PC-3 (cell line): ENCODE results near the gene ZRANB3. TPM values are rescaled to one million over a fixed set of nuclear protein-coding genes. Genes with fewer than 3 reads are reported as not detected.

Experiments used
- ATAC-seq: fragments of 200-7000 bp; cut with Tn5 transposase; 2 replicates; pipeline ENCODE4 v1.9.1; 2020; ENCODE audit warnings: mild to moderate bottlenecking, moderate library complexity
- BruUV-seq: library from RNA; stranded (reverse); fragments of 400-500 nt; replicated peaks from 2 replicates; lab custom pipeline; 2021; lab: Mats Ljungman, UMichigan
- CTCF ChIA-PET: fragments of 300-600 bp; sonication (Branson Sonifier 250); formaldehyde crosslinking; loops from one replicate; lab custom pipeline; 2022; ENCODE audit warnings: antibody characterized with exemption; lab: Charles Lee
- POLR2A ChIA-PET: fragments of 300-600 bp; sonication (Branson Sonifier 250); formaldehyde crosslinking; loops from one replicate; lab custom pipeline; 2022; ENCODE audit warnings: antibody characterized with exemption; ENCODE audit not compliant: unreplicated experiment; lab: Charles Lee
- DNase-seq: peaks from one replicate; pipeline ENCODE4 v3.0.0-alpha.2; 2015
- H2AFZ ChIP-seq: fragments of 300-600 bp; sonication (generic); 2 replicates; pipeline ENCODE4 v1.6.0; 2016; ENCODE audit warnings: antibody characterized with exemption, low read length
- H3F3A ChIP-seq: fragments of 300-600 bp; sonication (generic); one replicate; pipeline ENCODE4 v1.6.0; 2017; ENCODE audit warnings: antibody characterized with exemption, low read length, control low read depth, mild to moderate bottlenecking; ENCODE audit not compliant: unreplicated experiment
- H3K27ac ChIP-seq: fragments of 300-600 bp; sonication (generic); 2 replicates; pipeline ENCODE4 v1.5.1; 2016; ENCODE audit warnings: mild to moderate bottlenecking, low read length
- H3K27me3 ChIP-seq: fragments of 300-600 bp; sonication (generic); 2 replicates; pipeline ENCODE4 v1.6.1; 2016; ENCODE audit warnings: low read length, mixed read lengths
- H3K36me3 ChIP-seq: fragments of 300-600 bp; sonication (generic); 2 replicates; pipeline ENCODE4 v1.6.1; 2016; ENCODE audit warnings: low read depth, mixed run types, low read length, mixed read lengths
- H3K4me1 ChIP-seq: fragments of 300-600 bp; sonication (generic); 2 replicates; pipeline ENCODE4 v1.5.1; 2016; ENCODE audit warnings: low read length; ENCODE audit not compliant: insufficient read depth
- H3K4me2 ChIP-seq: fragments of 300-600 bp; sonication (generic); 2 replicates; pipeline ENCODE4 v1.6.0; 2016; ENCODE audit warnings: low read length
- H3K4me3 ChIP-seq: fragments of 300-600 bp; sonication (generic); 2 replicates; pipeline ENCODE4 v1.5.1; 2016; ENCODE audit warnings: mild to moderate bottlenecking, low read length, mixed read lengths
- H3K79me2 ChIP-seq: fragments of 300-600 bp; sonication (generic); 2 replicates; pipeline ENCODE4 v1.6.1; 2017; ENCODE audit warnings: low read length, mixed read lengths
- H3K9ac ChIP-seq: fragments of 300-600 bp; sonication (generic); 2 replicates; pipeline ENCODE4 v1.6.0; 2016; ENCODE audit warnings: mild to moderate bottlenecking, low read length
- H3K9me2 ChIP-seq: fragments of 300-600 bp; sonication (generic); replicated peaks from 2 replicates; pipeline ENCODE4 v1.6.1; 2016; ENCODE audit warnings: mixed run types, low read length, mixed read lengths
- H3K9me3 ChIP-seq: fragments of 300-600 bp; sonication (generic); 2 replicates; pipeline ENCODE4 v1.6.1; 2016; ENCODE audit warnings: low read length, mixed read lengths
- H4K20me1 ChIP-seq: fragments of 300-600 bp; sonication (generic); 2 replicates; pipeline ENCODE4 v1.6.1; 2016; ENCODE audit warnings: low read length, mixed read lengths
- CTCF ChIP-seq: fragments of 300-600 bp; sonication (generic); conservative IDR thresholded peaks from 2 replicates; pipeline ENCODE4 v1.5.1; 2017; ENCODE audit warnings: antibody characterized with exemption, low read depth, mild to moderate bottlenecking, low read length
- EZH2 ChIP-seq: fragments of 300-600 bp; sonication (generic); IDR thresholded peaks from one replicate; pipeline ENCODE4 v1.6.1; 2017; ENCODE audit warnings: antibody characterized with exemption, mild to moderate bottlenecking, low read length; ENCODE audit not compliant: unreplicated experiment
- EZH2phosphoT487 ChIP-seq: fragments of 300-600 bp; sonication (generic); IDR thresholded peaks from 2 replicates; pipeline ENCODE4 v1.6.1; 2018; ENCODE audit warnings: mild to moderate bottlenecking, antibody characterized with exemption, low read length, borderline replicate concordance
- intact Hi-C: fragments of 100-400 bp; cut with micrococcal nuclease; formaldehyde crosslinking; loops from 2 replicates; pipeline ENCODE4 v1.9.0; 2023
- total RNA-seq: library from RNA; depleted of rRNA; stranded (reverse); fragments of >200 nt; gene quantifications from 2 replicates; pipeline ENCODE4 v1.2.3, GENCODE V29; 2014

ZRANB3 gene
- total RNA-seq, 1 experiment from 2014 or later, result 8.6 TPM

- Histone ChIP-seq H3K4me1 (peaks cover 41% of the 10 kb centered on the region), H3K4me2 (no peak overlapping the region), H3K9ac (no peak overlapping the region), H3K27me3 (no peaks in the 10 kb centered on the region), H3K9me3 (no peaks in the 10 kb centered on the region), H2AFZ (no peak overlapping the region), H3K79me2 (no peaks in the 10 kb centered on the region), H3K9me2 (no peaks in the 10 kb centered on the region), H3F3A (no peaks in the 10 kb centered on the region), H4K20me1 (no peaks in the 10 kb centered on the region), H3K4me3 (no peak overlapping the region), H3K27ac (no peak overlapping the region), H3K36me3 (peaks cover 7% of the 10 kb centered on the region)
- POLR2A ChIA-PET, result no interaction called here
- ATAC-seq, result no peak
- CTCF ChIA-PET, result no interaction called here
- no peak for DNase-seq
- TF ChIP-seq EZH2phosphoT487 (no peak), EZH2 (no peak), CTCF (no peak)
- intact Hi-C loops, result no loop called here
- BruUV-seq, result no TSS peak
Measured at GRCh38 chr2:135096665-135097446, 434.2 kb downstream of the ZRANB3 start.

- peak; percentile 75 for DNase-seq
- no peak overlapping the region for H3K4me3 ChIP-seq
- TF ChIP-seq CTCF (no peak), EZH2 (no peak), EZH2phosphoT487 (no peak)
- no peaks in the 10 kb centered on the region for H3K79me2 ChIP-seq
- intact Hi-C loops, result no loop called here
- H2AFZ ChIP-seq, result no peak overlapping the region
- 0 out of 2 replicates have a peak overlapping the region, but pooled peaks have one; percentile 21 for H3K27ac ChIP-seq
- no peaks in the 10 kb centered on the region for H3K9me2 ChIP-seq
- no peak overlapping the region for H3K4me2 ChIP-seq
- ChIA-PET POLR2A (no interaction called here), CTCF (no interaction called here)
- peak; percentile 70 for ATAC-seq
- H3K9me3 ChIP-seq, result no peaks in the 10 kb centered on the region
- H3K4me1 ChIP-seq, result peaks cover 51% of the 10 kb centered on the region
- no peak overlapping the region for H3K9ac ChIP-seq
- no peaks in the 10 kb centered on the region for H3K27me3 ChIP-seq
- no peaks in the 10 kb centered on the region for H4K20me1 ChIP-seq
- peaks cover 7% of the 10 kb centered on the region for H3K36me3 ChIP-seq
- H3F3A ChIP-seq, result no peaks in the 10 kb centered on the region
- BruUV-seq, result no TSS peak
Measured at GRCh38 chr2:135095591-135095990, 435.4 kb downstream of the ZRANB3 start.

- Histone ChIP-seq H2AFZ (no peak overlapping the region), H3K27me3 (no peaks in the 10 kb centered on the region), H3K79me2 (no peaks in the 10 kb centered on the region), H3F3A (no peaks in the 10 kb centered on the region), H3K9me2 (no peaks in the 10 kb centered on the region), H3K9me3 (no peaks in the 10 kb centered on the region), H3K9ac (no peak overlapping the region), H3K4me2 (no peak overlapping the region), H3K4me3 (no peak overlapping the region), H3K4me1 (peaks cover 51% of the 10 kb centered on the region), H3K27ac (no peak overlapping the region), H3K36me3 (peaks cover 7% of the 10 kb centered on the region), H4K20me1 (no peaks in the 10 kb centered on the region)
- no peak for ATAC-seq
- ChIA-PET CTCF (no interaction called here), POLR2A (no interaction called here)
- no peak for DNase-seq
- BruUV-seq, result no TSS peak
- intact Hi-C loops, result no loop called here
- TF ChIP-seq EZH2phosphoT487, result no peak
- TF ChIP-seq EZH2, result no peak
- TF ChIP-seq CTCF, result no peak
Measured at GRCh38 chr2:135094508-135094907, 436.5 kb downstream of the ZRANB3 start.
